ENCODE results near the gene ZNF444.
"Not testable (repeated sequence)": the region's sequence is repeated elsewhere in the genome, so short reads cannot be mapped to it uniquely, and the experiment has no call there.

ZNF444 gene

GRCh38 chr19:56145698-56146097 lies 4.6 kb downstream of the ZNF444 start:
- DNase-seq (ENCODE audit: low read depth), result no peak

- DNase-seq (ENCODE audit: low read depth), result no peak
Observed at GRCh38 chr19:56146904-56147303, 5.8 kb downstream of the ZNF444 start.

GRCh38 chr19:56147307-56147706 lies 6.2 kb downstream of the ZNF444 start:
- no peak for DNase-seq (ENCODE audit: low read depth)

GRCh38 chr19:56148096-56148495 lies 7.0 kb downstream of the ZNF444 start:
- DNase-seq (ENCODE audit: low read depth), result no peak

GRCh38 chr19:56148955-56149655 lies 8.0 kb downstream of the ZNF444 start:
- not testable (repeated sequence) for DNase-seq (ENCODE audit: low read depth)

- DNase-seq (ENCODE audit: low read depth), result no peak
Observed at GRCh38 chr19:56149656-56150038, 8.6 kb downstream of the ZNF444 start.

GRCh38 chr19:56150358-56150757 lies 9.3 kb downstream of the ZNF444 start:
- no peak for DNase-seq (ENCODE audit: low read depth)

- DNase-seq (ENCODE audit: low read depth), result no peak
Observed at GRCh38 chr19:56152644-56153043, 11.6 kb downstream of the ZNF444 start.

- DNase-seq (ENCODE audit: low read depth), result no peak
Observed at GRCh38 chr19:56153507-56153906, 12.4 kb downstream of the ZNF444 start.

- DNase-seq (ENCODE audit: low read depth), result no peak
Observed at GRCh38 chr19:56155124-56155687, 14.1 kb downstream of the ZNF444 start.

- DNase-seq (ENCODE audit: low read depth), result no peak
Observed at GRCh38 chr19:56156768-56157167, 15.7 kb downstream of the ZNF444 start.

- no peak for DNase-seq (ENCODE audit: low read depth)
Observed at GRCh38 chr19:56158170-56158757, 17.2 kb downstream of the ZNF444 start.

GRCh38 chr19:56159009-56159559 lies 18.0 kb downstream of the ZNF444 start:
- no peak for DNase-seq (ENCODE audit: low read depth)

GRCh38 chr19:56159622-56160271 lies 18.7 kb downstream of the ZNF444 start:
- DNase-seq (ENCODE audit: low read depth), result no peak

- DNase-seq (ENCODE audit: low read depth), result no peak
Observed at GRCh38 chr19:56161534-56161933, 20.4 kb downstream of the ZNF444 start.

- DNase-seq (ENCODE audit: low read depth), result no peak
Observed at GRCh38 chr19:56162258-56162657, 21.2 kb downstream of the ZNF444 start.

GRCh38 chr19:56163097-56163496 lies 22.0 kb downstream of the ZNF444 start:
- no peak for DNase-seq (ENCODE audit: low read depth)

GRCh38 chr19:56167064-56167578 lies 26.0 kb downstream of the ZNF444 start:
- no peak for DNase-seq (ENCODE audit: low read depth)

GRCh38 chr19:56170261-56170660 lies 29.2 kb downstream of the ZNF444 start:
- no peak for DNase-seq (ENCODE audit: low read depth)

GRCh38 chr19:56174086-56174485 lies 33.0 kb downstream of the ZNF444 start:
- DNase-seq (ENCODE audit: low read depth), result no peak

- DNase-seq (ENCODE audit: low read depth), result no peak
Observed at GRCh38 chr19:56174550-56174949, 33.5 kb downstream of the ZNF444 start.

- DNase-seq (ENCODE audit: low read depth), result not testable (repeated sequence)
Observed at GRCh38 chr19:56175861-56176307, 34.8 kb downstream of the ZNF444 start, which contains the start of gene GALP. TSS of gene GALP (plus strand) at chr19:56176008. CDS start at chr19:56177109, 1,101 bp downstream.

Measured in stimulated activated CD8-positive, alpha-beta memory T cell treated with anti-CD3 and anti-CD28 coated beads, Interleukin-12 subunit alpha, Interleukin-12 subunit beta, amount 100 ng/mL, for 1 hour (primary cell).